Measurements from ENCODE around the gene SLC33A1.

DNA sequence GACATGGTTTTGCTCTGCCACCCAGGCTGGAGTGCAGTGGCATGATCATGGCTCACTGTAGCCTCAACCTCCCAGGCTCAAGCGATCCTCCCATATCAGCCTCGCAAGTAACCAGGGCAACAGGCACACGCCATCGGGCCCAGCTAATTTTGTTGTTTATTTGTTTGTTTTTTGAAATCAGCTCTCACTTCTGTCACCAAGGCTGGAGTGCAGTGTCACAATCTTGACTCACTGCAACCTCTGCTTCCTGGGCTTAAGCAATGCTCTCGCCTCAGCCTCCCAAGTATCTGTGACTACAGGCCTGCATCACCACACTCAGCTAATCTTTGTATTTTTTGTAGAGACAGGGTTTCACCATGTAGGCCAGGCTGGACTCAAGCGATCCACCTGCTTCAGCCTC lies 83.1 kb downstream of the SLC33A1 start:
- no peak for TF ChIP-seq CTCF (IDR thresholded peaks at IDR 0.05)
- TF ChIP-seq EP300 (IDR thresholded peaks at IDR 0.05; ENCODE audit: low read depth), result no peak

Measured in transverse colon (tissue), 3 donors.